NCI-H2107 treated with DMSO at 0.1 percent for 48 hours (cell line): Measurements from ENCODE around the gene RAE1.
"Not testable (repeated sequence)": the region's sequence is repeated elsewhere in the genome, so short reads cannot be mapped to it uniquely, and the experiment has no call there.

Experiments used
- DNase-seq: peaks from one replicate; lab custom pipeline; 2025; ENCODE audit not compliant: unreplicated experiment; lab: John Stamatoyannopoulos, UW

Gene RAE1

GRCh38 chr20:57326667-57327455, 24.2 kb upstream of the RAE1 start:
- peak; percentile 11 for DNase-seq

GRCh38 chr20:57327820-57328219, 23.2 kb upstream of the RAE1 start:
- DNase-seq = no peak

- no peak for DNase-seq
Measured at GRCh38 chr20:57329608-57330221, 21.3 kb upstream of the RAE1 start, which contains the start of gene SPO11. SPO11 (plus strand) TSS chr20:57329803; CDS start chr20:57329868, 65 bp downstream.

- no peak for DNase-seq
Measured at GRCh38 chr20:57330998-57331397, 20.1 kb upstream of the RAE1 start.

- no peak for DNase-seq
Measured at GRCh38 chr20:57332105-57333089, 18.7 kb upstream of the RAE1 start.

GRCh38 chr20:57335392-57335791, 15.7 kb upstream of the RAE1 start:
- no peak for DNase-seq

- no peak for DNase-seq
Measured at GRCh38 chr20:57341663-57342062, 9.4 kb upstream of the RAE1 start.

GRCh38 chr20:57342829-57343228, 8.2 kb upstream of the RAE1 start:
- no peak for DNase-seq

GRCh38 chr20:57346477-57346876, 4.6 kb upstream of the RAE1 start:
- DNase-seq = peak; percentile 33

GRCh38 chr20:57347393-57347792, 3.7 kb upstream of the RAE1 start:
- no peak for DNase-seq

GRCh38 chr20:57348200-57348921, 2.7 kb upstream of the RAE1 start:
- DNase-seq = not testable (repeated sequence)

- not testable (repeated sequence) for DNase-seq
Measured at GRCh38 chr20:57348922-57349574, 2.0 kb upstream of the RAE1 start.

- no peak for DNase-seq
Measured at GRCh38 chr20:57350081-57350710, 859 bp upstream of the RAE1 start.

GRCh38 chr20:57350726-57351041, 371 bp upstream of the RAE1 start:
- DNase-seq = not testable (repeated sequence)

- no peak for DNase-seq
Measured at GRCh38 chr20:57352305-57352704, 1.2 kb downstream of the RAE1 start.

- no peak for DNase-seq
Measured at GRCh38 chr20:57353351-57353750, 2.3 kb downstream of the RAE1 start.

GRCh38 chr20:57361517-57361916, 10.5 kb downstream of the RAE1 start:
- DNase-seq = no peak

- no peak for DNase-seq
Measured at GRCh38 chr20:57364451-57364850, 13.4 kb downstream of the RAE1 start.

- no peak for DNase-seq
Measured at GRCh38 chr20:57369596-57369995, 18.5 kb downstream of the RAE1 start.

GRCh38 chr20:57370316-57370715, 19.3 kb downstream of the RAE1 start:
- DNase-seq = no peak
